HG03460 (cell line): ENCODE measurements around the gene LIPG.
"Not testable (repeated sequence)": the region's sequence is repeated elsewhere in the genome, so short reads cannot be mapped to it uniquely, and the experiment has no call there.

Experiments used
- ATAC-seq: cut with Tn5 transposase; IDR thresholded peaks from one replicate; pipeline ENCODE4 v1.9.1; 2021; ENCODE audit not compliant: unreplicated experiment

The LIPG gene

DNA sequence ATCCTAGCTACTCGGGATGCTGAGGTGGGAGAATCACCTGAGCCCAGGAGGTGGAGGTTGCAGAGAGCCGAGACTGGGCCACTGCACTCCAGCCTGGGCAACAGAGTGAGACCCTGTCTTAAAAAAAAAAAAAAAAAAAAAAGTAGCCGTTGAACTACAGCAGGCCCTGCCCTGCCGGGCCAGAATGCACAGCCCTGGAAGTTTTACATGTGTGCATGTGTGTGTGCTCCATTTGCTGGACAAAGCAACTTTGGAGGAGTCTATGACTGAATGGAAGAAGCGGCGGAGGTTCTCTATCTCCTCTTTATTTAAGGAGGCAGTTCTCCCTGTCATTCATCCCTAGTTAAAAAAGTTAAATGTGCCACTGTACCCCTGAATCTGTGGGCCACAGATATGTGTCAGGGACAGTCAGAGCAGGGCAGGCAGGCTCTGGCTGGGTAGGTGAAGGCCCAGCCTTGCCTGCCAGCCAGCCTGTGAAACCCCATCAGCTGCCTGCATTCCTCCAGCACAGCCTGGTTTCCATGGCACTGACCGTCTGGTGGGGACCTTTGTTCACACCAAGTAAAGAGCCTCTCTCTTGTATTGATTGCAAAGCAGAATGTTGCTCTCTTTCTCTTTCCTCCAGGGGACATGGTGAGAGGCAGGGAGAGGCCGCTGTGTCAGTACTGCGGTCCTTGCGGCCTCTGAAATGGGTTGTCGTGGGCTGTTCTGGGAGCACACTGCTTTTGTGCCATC lies 10.9 kb downstream of the LIPG start:
- no peak for ATAC-seq

GRCh38 chr18:49573835-49574234 lies 12.0 kb downstream of the LIPG start:
- ATAC-seq = no peak

- not testable (repeated sequence) for ATAC-seq
Observed at GRCh38 chr18:49579041-49579440, 17.2 kb downstream of the LIPG start.

- ATAC-seq = not testable (repeated sequence)
Observed at GRCh38 chr18:49579583-49579982, 17.7 kb downstream of the LIPG start.

GRCh38 chr18:49580279-49580678 lies 18.4 kb downstream of the LIPG start:
- no peak for ATAC-seq

DNA sequence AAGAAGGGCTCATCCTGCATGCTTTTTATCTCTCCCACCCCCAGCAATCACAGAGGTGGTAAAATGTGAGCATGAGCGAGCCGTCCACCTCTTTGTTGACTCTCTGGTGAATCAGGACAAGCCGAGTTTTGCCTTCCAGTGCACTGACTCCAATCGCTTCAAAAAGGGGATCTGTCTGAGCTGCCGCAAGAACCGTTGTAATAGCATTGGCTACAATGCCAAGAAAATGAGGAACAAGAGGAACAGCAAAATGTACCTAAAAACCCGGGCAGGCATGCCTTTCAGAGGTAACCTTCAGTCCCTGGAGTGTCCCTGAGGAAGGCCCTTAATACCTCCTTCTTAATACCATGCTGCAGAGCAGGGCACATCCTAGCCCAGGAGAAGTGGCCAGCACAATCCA lies 19.5 kb downstream of the LIPG start:
- ATAC-seq = no peak

- no peak for ATAC-seq
Observed at GRCh38 chr18:49582579-49582978, 20.7 kb downstream of the LIPG start.

DNA sequence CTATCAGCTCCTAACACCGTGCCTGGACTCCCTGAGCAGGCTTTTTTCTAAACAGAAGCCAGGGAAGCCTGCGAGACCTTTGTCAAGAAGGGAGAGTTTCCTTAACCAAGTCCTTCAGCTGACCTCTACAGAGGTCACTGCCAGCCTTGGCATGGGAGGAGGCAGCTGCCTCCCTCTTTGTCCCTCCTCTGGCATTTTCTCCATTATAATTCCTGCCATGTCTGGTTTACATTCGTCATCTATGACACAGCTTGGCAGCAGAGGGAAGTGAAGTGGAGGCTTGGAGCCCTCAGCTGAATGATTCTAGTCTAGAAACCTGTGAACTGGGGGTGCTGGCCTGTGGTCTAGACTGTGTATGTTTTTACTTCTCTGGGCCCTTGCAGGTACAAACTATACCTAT lies 22.5 kb downstream of the LIPG start:
- ATAC-seq = no peak

DNA sequence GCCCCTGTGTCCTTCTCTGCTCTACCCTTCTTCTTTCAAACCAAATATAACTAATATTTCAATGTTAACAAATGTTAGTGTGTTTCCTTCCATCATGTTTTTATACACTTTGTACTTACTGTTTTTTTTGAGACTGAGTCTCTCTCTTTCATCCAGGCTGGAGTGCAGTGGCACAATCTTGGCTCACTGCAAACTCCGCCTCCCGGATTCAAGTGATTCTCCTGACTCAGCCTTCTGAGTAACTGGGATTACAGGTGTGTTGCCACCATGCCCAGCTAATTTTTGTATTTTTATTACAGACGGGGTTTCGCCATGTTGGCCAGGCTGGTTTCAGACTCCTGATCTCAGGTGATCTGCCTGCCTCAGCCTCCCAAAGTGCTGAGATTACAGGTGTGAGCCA lies 23.1 kb downstream of the LIPG start:
- not testable (repeated sequence) for ATAC-seq

DNA sequence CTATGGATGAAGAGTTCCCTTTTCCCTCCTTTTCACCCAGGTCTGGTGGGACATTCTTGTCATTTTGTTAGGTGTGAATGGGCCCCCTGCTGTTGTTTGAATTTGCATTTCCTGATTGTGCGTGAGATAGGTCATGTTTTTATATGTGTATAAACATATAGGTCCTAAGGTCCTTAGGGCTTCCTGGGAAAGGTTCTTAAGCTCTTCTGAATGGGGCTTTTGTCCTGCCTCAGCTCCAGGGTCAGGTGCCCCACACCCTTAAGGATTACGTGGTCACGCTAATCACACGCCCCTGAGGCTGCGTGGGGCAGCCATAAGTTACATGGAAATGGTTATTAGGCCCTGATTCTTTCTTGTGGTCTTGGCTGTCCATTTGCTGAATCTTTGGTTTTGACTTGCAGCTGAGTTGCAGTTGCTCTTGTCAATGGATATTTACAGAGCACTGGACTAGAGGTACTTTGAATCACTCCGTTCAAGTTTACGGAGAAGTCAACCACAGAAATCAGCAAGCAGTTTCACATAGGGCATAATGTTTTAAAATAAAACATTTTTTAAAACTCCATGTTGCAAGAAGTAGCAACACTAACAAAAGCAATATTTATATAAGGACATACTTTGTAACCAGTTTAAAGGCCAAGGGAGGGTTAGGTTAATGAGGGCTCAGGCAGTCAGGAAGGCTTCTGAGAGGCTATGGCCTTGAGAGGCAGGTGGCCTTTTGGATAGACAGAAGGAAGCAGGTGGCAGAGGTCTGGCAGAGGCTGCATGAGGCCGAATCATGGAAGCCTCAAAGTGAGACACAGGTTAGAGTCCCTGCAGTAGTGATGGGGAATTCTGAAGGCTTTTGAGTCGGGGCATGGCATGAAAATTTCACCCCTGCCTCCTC lies 24.2 kb downstream of the LIPG start:
- ATAC-seq = no peak

GRCh38 chr18:49588171-49588570 lies 26.3 kb downstream of the LIPG start:
- ATAC-seq = no peak

DNA sequence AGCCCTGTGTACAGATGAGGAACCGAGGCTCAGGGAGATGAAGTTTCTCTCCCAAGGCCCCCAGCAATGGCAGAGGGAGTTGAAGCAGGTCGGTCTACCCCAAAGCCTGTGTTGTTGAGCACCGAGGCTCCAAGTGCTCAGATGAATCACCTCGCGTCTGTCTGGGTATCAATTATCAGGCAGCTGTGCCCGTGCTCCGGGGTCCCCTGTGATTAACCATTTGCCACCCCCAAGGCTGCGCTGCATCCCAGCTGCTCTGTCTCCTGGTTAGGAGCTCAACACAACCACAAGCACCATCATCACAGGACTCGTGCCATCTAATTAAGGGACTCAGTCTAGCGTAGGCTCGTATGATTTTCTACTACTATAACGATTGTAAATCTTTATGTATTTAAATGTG lies 27.1 kb downstream of the LIPG start:
- no peak for ATAC-seq

DNA sequence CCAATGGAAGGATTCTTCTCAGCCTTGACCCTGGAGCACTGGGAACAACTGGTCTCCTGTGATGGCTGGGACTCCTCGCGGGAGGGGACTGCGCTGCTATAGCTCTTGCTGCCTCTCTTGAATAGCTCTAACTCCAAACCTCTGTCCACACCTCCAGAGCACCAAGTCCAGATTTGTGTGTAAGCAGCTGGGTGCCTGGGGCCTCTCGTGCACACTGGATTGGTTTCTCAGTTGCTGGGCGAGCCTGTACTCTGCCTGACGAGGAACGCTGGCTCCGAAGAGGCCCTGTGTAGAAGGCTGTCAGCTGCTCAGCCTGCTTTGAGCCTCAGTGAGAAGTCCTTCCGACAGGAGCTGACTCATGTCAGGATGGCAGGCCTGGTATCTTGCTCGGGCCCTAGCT lies 28.8 kb downstream of the LIPG start:
- ATAC-seq = no peak

DNA sequence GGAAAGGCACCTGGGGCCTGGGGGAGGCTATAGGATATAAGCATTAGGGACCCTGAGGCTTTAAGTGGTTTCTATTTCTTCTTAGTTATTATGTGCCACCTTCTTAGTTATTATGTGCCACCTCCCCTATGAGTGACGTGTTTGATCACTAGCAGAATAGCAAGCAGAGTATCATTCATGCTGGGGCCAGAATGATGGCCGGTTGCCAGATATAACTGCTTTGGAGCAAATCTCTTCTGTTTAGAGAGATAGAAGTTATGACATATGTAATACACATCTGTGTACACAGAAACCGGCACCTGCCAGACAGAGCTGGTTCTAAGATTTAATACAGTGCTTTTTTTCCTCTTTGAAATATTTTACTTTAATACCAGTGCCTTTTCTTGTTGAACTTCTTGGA lies 29.4 kb downstream of the LIPG start:
- no peak for ATAC-seq

GRCh38 chr18:49591775-49592174 lies 29.9 kb downstream of the LIPG start:
- ATAC-seq = no peak

DNA sequence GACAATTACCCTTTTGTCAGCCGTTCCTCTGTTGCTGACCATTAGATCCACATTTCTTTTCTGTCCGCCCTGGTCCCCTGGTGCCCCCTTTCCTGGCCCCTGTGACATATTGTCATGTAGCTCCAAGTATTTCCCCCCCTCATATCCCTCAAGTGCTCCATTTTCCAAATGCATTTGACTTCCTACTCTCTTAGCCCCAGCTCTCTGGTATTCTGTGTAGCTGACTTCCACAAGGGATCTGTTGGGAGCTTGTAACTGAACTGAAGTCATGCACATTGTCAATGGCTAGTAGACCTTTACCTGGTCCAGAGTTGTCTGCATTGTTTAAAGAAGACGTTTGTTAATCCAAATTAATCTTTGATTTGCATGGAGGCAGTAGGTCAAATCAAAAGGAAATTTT lies 34.8 kb downstream of the LIPG start:
- ATAC-seq = no peak

- ATAC-seq = no peak
Observed at GRCh38 chr18:49597157-49597931, 35.5 kb downstream of the LIPG start.

DNA sequence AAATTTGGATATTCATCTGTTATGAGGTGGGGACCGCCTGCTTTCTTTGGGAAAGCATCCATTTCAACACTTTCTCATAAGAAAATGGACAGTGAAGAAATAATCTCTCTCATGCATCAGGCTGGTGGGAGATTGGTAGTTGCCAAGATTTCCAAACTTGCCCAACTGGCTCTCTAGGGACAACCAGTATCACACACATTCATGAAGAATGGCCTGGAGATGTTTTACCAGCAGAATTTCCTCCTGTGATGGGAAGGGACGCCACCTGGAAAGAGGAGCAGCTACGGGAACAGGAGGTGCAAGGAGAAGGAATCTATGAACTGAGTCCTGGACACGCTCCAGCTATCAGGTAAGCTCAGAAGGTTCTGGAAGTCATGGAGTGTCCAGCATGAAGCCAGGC lies 39.4 kb downstream of the LIPG start:
- ATAC-seq = no peak

DNA sequence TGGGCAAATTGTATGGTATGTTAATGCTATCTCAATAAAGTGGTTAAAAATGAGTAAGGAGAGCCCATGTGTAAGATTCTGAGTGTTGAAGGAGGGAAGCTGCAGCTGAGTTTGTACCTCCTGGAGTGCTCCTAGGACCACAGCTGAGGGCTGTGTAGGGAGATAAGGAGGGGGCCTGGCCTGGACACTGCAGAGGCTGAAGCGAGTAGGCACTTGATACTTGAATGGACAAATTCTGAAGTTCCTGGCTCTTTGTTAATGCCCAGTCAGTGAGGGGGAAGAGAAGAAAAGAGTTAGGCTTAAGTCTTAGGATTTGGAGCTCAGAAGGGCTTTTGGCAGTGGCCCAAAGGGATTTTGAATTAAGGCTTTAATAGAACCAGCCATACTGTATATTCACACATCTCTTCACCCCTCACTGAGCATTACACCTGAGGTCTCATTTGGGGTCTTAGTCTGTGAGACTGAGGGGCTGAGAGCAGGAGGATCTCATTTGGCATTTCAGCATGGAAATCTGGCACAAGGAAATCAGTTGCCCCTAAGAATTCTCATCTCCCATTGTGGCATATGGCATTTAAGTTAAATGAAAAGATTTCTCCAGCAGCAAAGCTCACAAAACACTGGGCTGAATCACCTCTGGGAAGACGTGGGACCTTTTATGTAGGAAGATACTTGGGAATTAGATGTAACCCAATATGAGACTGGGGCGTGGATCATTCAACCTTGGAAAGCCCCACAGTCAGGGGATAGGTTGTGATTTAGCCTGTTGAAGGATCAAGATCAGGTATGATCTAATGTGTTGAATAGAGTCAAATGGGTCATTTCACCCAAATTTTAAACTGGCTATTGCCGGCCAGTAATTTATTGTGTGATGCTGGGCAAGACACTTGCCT lies 46.8 kb downstream of the LIPG start:
- no peak for ATAC-seq

DNA sequence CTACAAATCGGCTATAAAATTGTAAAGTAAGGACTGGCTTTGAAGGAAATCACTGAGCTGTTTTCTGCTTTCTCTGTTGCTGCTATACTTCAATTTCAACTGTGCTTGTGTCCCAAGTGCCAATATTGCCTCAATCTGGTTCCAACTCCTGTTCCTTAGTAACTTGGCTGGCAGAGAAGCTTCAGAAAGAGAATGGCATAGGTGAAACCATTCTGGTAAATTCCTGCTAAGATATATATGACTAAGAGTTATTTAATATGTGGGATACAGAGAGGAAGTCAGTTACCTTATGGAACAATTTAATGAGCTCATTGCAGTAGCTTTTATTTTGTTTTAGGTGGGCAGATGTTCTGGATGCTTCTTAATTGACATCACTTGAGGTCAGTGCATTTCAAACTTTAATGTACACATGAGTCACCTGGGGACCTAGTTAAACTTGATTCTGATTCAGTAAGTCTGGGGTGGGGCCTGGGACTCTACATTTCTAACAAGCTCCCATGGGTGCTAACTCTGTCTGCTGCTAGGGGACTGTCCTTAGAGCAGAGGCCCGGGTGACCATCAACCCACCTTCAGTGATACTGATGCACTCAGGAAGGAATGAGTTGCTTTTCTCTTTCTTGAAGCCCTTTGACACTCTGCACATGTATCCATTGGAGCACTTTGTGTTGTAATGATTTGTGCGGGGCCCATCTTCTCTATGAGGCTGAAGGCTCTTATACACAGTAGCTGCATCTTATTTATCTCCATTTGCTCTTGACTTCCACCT lies 47.6 kb downstream of the LIPG start:
- no peak for ATAC-seq
